ENCODE data around the gene VASP.

Gene VASP

DNA sequence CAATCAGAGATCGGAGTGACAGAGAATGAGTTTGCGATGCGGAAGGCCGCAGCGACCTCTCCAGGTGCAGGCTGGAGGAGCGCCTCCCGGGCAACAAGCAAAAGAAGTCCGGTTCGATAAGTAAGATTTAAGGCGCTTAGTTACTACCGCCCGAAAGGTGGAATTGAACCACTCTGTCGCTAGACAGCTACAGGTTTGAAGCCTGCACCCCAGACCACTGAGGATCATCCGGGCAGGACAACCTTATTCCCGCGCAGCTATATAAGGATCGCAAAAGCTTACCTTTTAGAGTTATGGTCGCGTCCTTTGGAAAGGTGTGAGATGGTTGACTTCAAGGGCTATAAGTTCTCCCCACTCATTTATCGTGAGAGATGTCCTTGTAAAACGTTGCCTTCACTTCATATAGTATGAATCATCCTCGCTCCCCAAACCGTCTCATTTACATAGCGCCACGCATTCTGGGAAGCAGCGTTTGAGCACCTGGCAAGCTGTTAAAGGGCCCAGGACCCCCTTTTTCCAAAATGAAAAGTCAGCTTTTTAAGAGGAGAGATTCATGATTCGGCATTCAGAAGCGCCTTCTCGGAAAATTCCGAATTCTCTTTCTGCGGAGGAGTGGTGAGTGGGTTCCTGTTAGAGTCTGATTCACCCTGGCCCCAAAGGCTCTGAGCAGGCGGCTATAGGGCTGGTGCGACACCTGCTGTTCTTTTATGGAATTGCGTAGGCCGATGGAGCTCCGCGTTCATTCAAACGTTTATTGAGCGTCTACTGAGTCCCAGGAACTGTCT is 28.6 kb upstream of the VASP start:
- H3K4me3 ChIP-seq (ENCODE audit: low read depth, low read length): peak overlapping the region; percentile 76
- TF ChIP-seq CTCF (IDR thresholded peaks at IDR 0.05; ENCODE audit: insufficient read depth, low read depth, low read length, missing control alignments): peak; percentile 93

GRCh38 chr19:45483033-45483432 is 24.2 kb upstream of the VASP start:
- no peak for TF ChIP-seq CTCF (IDR thresholded peaks at IDR 0.05; ENCODE audit: insufficient read depth, low read depth, low read length, missing control alignments)
- no peak overlapping the region for H3K4me3 ChIP-seq (ENCODE audit: low read depth, low read length)
- no peak for DNase-seq (ENCODE audit: low read depth)

More for the DNA sequence above, 28.6 kb upstream of the VASP start:
- peak; percentile 97 for DNase-seq (ENCODE audit: low read depth)

- DNase-seq (ENCODE audit: low read depth): no peak
- H3K4me3 ChIP-seq (ENCODE audit: low read depth, low read length): no peak overlapping the region
- TF ChIP-seq CTCF (IDR thresholded peaks at IDR 0.05; ENCODE audit: insufficient read depth, low read depth, low read length, missing control alignments): no peak
Observed at GRCh38 chr19:45484273-45484945, 22.9 kb upstream of the VASP start.

- DNase-seq (ENCODE audit: low read depth): peak; percentile 98
- H3K4me3 ChIP-seq (ENCODE audit: low read depth, low read length): peak overlapping the region; percentile 66
- TF ChIP-seq CTCF (IDR thresholded peaks at IDR 0.05; ENCODE audit: insufficient read depth, low read depth, low read length, missing control alignments): peak; percentile 94
Observed at GRCh38 chr19:45485305-45486077, 21.8 kb upstream of the VASP start.

DNA sequence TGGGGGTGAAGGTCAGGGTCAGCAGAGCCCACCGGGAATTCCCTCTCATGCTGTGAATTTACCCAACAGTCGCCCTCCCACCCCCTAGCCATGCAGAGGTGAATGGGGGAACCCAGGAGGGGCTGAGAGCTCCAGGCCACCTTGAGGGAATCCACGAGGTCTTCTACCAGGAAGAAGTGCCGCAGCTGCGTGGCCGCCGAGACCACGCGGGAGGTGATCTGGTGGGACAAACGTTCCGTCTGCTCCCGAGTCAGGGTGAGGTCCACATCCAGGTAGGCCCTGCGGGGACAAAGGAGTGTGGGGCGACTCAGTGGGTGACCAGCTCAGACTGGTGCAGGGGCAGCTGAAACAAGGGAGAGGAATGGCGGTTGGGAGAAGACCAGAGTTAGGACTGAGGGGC is 18.6 kb upstream of the VASP start:
- TF ChIP-seq CTCF (IDR thresholded peaks at IDR 0.05; ENCODE audit: insufficient read depth, low read depth, low read length, missing control alignments): no peak
- no peak overlapping the region for H3K4me3 ChIP-seq (ENCODE audit: low read depth, low read length)
- DNase-seq (ENCODE audit: low read depth): no peak

- no peak for DNase-seq (ENCODE audit: low read depth)
- H3K4me3 ChIP-seq (ENCODE audit: low read depth, low read length): no peak overlapping the region
- no peak for TF ChIP-seq CTCF (IDR thresholded peaks at IDR 0.05; ENCODE audit: insufficient read depth, low read depth, low read length, missing control alignments)
Observed at GRCh38 chr19:45489216-45489855, 17.9 kb upstream of the VASP start.

All from GM12865 (cell line).